ENCODE measurements around the gene CAVIN2.

CAVIN2 gene

GRCh38 chr2:191797500-191797899 is 49.4 kb downstream of the CAVIN2 start:
- no peaks in the 10 kb centered on the region for H3K36me3 ChIP-seq (ENCODE audit: control insufficient read depth, low read length)
- H3K27ac ChIP-seq (ENCODE audit: low read depth, low read length) = no peak overlapping the region
- H3K79me2 ChIP-seq (ENCODE audit: control insufficient read depth, low read length) = no peaks in the 10 kb centered on the region
- no peak overlapping the region for H3K4me3 ChIP-seq (ENCODE audit: low read length)
- TF ChIP-seq CTCF (IDR thresholded peaks at IDR 0.05; ENCODE audit: low read depth, low read length, poor library complexity, severe bottlenecking) (no peak), EZH2phosphoT487 (IDR thresholded peaks at IDR 0.05; ENCODE audit: borderline replicate concordance, low read length) (no peak)
- H3K9me3 ChIP-seq (ENCODE audit: control insufficient read depth, insufficient read depth, low read length) = no peaks in the 10 kb centered on the region
- no peaks in the 10 kb centered on the region for H4K20me1 ChIP-seq (ENCODE audit: control insufficient read depth, insufficient read depth, low read depth, low read length)
- H3K9me2 ChIP-seq (replicated peaks; ENCODE audit: control insufficient read depth, low read length) = no peaks in the 10 kb centered on the region
- H3K4me2 ChIP-seq (ENCODE audit: low read length) = no peak overlapping the region
- H3F3A ChIP-seq (ENCODE audit: control insufficient read depth, insufficient read depth) = no peaks in the 10 kb centered on the region
- H3K27me3 ChIP-seq (ENCODE audit: control insufficient read depth, low read length) = no peaks in the 10 kb centered on the region
- H3K4me1 ChIP-seq (ENCODE audit: control insufficient read depth, low read length) = no peaks in the 10 kb centered on the region

- Histone ChIP-seq H4K20me1 (ENCODE audit: control insufficient read depth, insufficient read depth, low read depth, low read length) (no peaks in the 10 kb centered on the region), H3K27ac (ENCODE audit: low read depth, low read length) (no peak overlapping the region), H3K9me3 (ENCODE audit: control insufficient read depth, insufficient read depth, low read length) (no peaks in the 10 kb centered on the region), H3K9me2 (replicated peaks; ENCODE audit: control insufficient read depth, low read length) (no peaks in the 10 kb centered on the region), H3F3A (ENCODE audit: control insufficient read depth, insufficient read depth) (no peaks in the 10 kb centered on the region), H3K79me2 (ENCODE audit: control insufficient read depth, low read length) (no peaks in the 10 kb centered on the region), H3K4me3 (ENCODE audit: low read length) (no peak overlapping the region), H3K4me2 (ENCODE audit: low read length) (no peak overlapping the region), H3K27me3 (ENCODE audit: control insufficient read depth, low read length) (no peaks in the 10 kb centered on the region), H3K4me1 (ENCODE audit: control insufficient read depth, low read length) (no peaks in the 10 kb centered on the region), H3K36me3 (ENCODE audit: control insufficient read depth, low read length) (no peaks in the 10 kb centered on the region)
- TF ChIP-seq CTCF (IDR thresholded peaks at IDR 0.05; ENCODE audit: low read depth, low read length, poor library complexity, severe bottlenecking) (no peak), EZH2phosphoT487 (IDR thresholded peaks at IDR 0.05; ENCODE audit: borderline replicate concordance, low read length) (no peak)
Measured at GRCh38 chr2:191795715-191796114, 51.2 kb downstream of the CAVIN2 start.

DNA sequence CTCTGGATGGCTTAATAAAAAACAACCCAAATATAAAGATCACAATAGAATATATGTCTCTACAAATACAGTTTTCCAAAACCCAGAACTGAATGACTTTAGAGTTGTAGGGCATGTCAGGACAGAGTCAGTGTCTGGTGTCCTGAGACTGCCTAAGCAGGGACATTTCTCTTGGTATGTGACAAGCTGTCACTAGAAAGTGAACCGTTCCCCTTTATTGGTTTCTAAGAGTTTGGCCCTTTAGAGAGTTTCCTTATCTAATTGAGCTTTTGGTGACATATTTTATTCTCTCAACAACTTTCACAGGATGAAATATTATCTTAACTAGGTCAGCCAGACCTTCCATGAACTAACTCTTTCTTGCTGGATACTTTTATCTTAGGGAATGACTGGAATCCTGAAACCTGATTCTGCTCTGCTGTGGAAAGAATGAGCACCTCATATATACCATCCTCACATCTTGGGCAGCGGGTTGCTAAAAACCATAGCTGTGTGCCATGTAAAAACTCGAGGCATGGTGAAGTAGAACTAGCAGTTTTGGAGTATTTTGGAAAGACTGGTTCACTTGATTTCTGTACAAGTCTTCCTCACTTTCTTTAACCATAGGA is 54.8 kb downstream of the CAVIN2 start:
- Histone ChIP-seq H3K36me3 (ENCODE audit: control insufficient read depth, low read length) (no peaks in the 10 kb centered on the region), H3K4me2 (ENCODE audit: low read length) (no peak overlapping the region), H3K9me2 (replicated peaks; ENCODE audit: control insufficient read depth, low read length) (no peaks in the 10 kb centered on the region), H3F3A (ENCODE audit: control insufficient read depth, insufficient read depth) (no peaks in the 10 kb centered on the region), H3K9me3 (ENCODE audit: control insufficient read depth, insufficient read depth, low read length) (no peaks in the 10 kb centered on the region), H4K20me1 (ENCODE audit: control insufficient read depth, insufficient read depth, low read depth, low read length) (no peaks in the 10 kb centered on the region), H3K27ac (ENCODE audit: low read depth, low read length) (no peak overlapping the region), H3K4me3 (ENCODE audit: low read length) (no peak overlapping the region), H3K27me3 (ENCODE audit: control insufficient read depth, low read length) (0 out of 2 replicates have a peak, but pooled peaks cover 3% of the 10 kb centered on the region), H3K79me2 (ENCODE audit: control insufficient read depth, low read length) (no peaks in the 10 kb centered on the region), H3K4me1 (ENCODE audit: control insufficient read depth, low read length) (no peaks in the 10 kb centered on the region)
- TF ChIP-seq EZH2phosphoT487 (IDR thresholded peaks at IDR 0.05; ENCODE audit: borderline replicate concordance, low read length) = no peak
- TF ChIP-seq CTCF (IDR thresholded peaks at IDR 0.05; ENCODE audit: low read depth, low read length, poor library complexity, severe bottlenecking) = no peak
